ENCODE measurements around the gene RPS6KA6. TPM values are rescaled to one million over a fixed set of nuclear protein-coding genes. Genes with fewer than 3 reads are reported as not detected.

The RPS6KA6 gene
- total RNA-seq = 1 to 10 TPM in 1 of 2 donors, under 1 TPM in 1; 0.99 to 3.6 TPM

GRCh38 chrX:84187533-84188319 is at the start of gene RPS6KA6:
TSS of gene RPS6KA6 (minus strand) at chrX:84188199. CDS start at chrX:84187899, 300 bp downstream.
- Histone ChIP-seq H3K27me3 (no peaks in the 10 kb centered on the region), H3K36me3 (replicated peaks in 1 of 2; ENCODE audit: insufficient read depth in 1 of 2, low read depth in 2 of 2) (no peaks in the 10 kb centered on the region), H3K27ac (peak within 1 kb of the TSS in 3 of 4 donors; percentile 12 to 32 (median 30)), H3K9me3 (no peaks in the 10 kb centered on the region), H3K4me3 (peak within 1 kb of the TSS; percentile 41 to 56), H3K4me1 (no peaks in the 10 kb centered on the region)
- DNase-seq (peak; percentile 3 to 34 (median 20)), ATAC-seq (peak; percentile 69)
- TF ChIP-seq POLR2A (IDR thresholded peaks at IDR 0.05) = no peak
- no peak for TF ChIP-seq CTCF (IDR thresholded peaks at IDR 0.05)
- intact Hi-C loops (cut with DNase I) = no loop called here
- 1% methylated on average over 29 of the region's 81 CpGs; no CpG with 5 or more reads in 1 of the 2 donors for WGBS, 2 donors

GRCh38 chrX:84224741-84225140 is 36.7 kb upstream of the RPS6KA6 start:
- no peaks in the 10 kb centered on the region for H3K9me3 ChIP-seq
- H3K4me1 ChIP-seq = no peaks in the 10 kb centered on the region
- no peak for TF ChIP-seq POLR2A (IDR thresholded peaks at IDR 0.05)
- no peak for TF ChIP-seq CTCF (IDR thresholded peaks at IDR 0.05)
- H3K27me3 ChIP-seq = no peaks in the 10 kb centered on the region
- WGBS, 2 donors = 70 to 95% methylated on average over 2 to 3 of the region's 3 CpGs
- H3K27ac ChIP-seq = no peak overlapping the region
- ATAC-seq (no peak), DNase-seq (peak in 1 of 4 donors; percentile 17)
- H3K4me3 ChIP-seq = no peak overlapping the region
- no peaks in the 10 kb centered on the region for H3K36me3 ChIP-seq (replicated peaks in 1 of 2; ENCODE audit: insufficient read depth in 1 of 2, low read depth in 2 of 2)
- intact Hi-C loops (cut with DNase I) = no loop called here

- no peaks in the 10 kb centered on the region for H3K27me3 ChIP-seq
- ATAC-seq (no peak), DNase-seq (no peak)
- no peaks in the 10 kb centered on the region for H3K4me1 ChIP-seq
- no peaks in the 10 kb centered on the region for H3K36me3 ChIP-seq (replicated peaks in 1 of 2; ENCODE audit: insufficient read depth in 1 of 2, low read depth in 2 of 2)
- H3K27ac ChIP-seq = no peak overlapping the region
- intact Hi-C loops (cut with DNase I) = no loop called here
- TF ChIP-seq POLR2A (IDR thresholded peaks at IDR 0.05) (no peak), CTCF (IDR thresholded peaks at IDR 0.05) (no peak)
- H3K4me3 ChIP-seq = no peak overlapping the region
- no peaks in the 10 kb centered on the region for H3K9me3 ChIP-seq
These were observed 35.3 kb upstream of the RPS6KA6 start for GRCh38 chrX:84223261-84223660.

- TF ChIP-seq POLR2A (IDR thresholded peaks at IDR 0.05) = no peak
- TF ChIP-seq CTCF (IDR thresholded peaks at IDR 0.05) = no peak
- Histone ChIP-seq H3K9me3 (no peaks in the 10 kb centered on the region), H3K27ac (no peak overlapping the region), H3K36me3 (replicated peaks in 1 of 2; ENCODE audit: insufficient read depth in 1 of 2, low read depth in 2 of 2) (no peaks in the 10 kb centered on the region), H3K4me1 (no peaks in the 10 kb centered on the region), H3K4me3 (no peak overlapping the region), H3K27me3 (no peaks in the 10 kb centered on the region)
- intact Hi-C loops (cut with DNase I) = no loop called here
- DNase-seq (no peak), ATAC-seq (no peak)
- 49 to 58% methylated on average over 2 of the region's 2 CpGs for WGBS, 2 donors
These were observed 33.2 kb upstream of the RPS6KA6 start for GRCh38 chrX:84221181-84221580.

- no peaks in the 10 kb centered on the region for H3K27me3 ChIP-seq
- H3K4me3 ChIP-seq = no peak overlapping the region
- H3K27ac ChIP-seq = no peak overlapping the region
- H3K4me1 ChIP-seq = no peaks in the 10 kb centered on the region
- no peak for ATAC-seq
- 35 to 50% methylated on average over 1 of the region's 1 CpG for whole genome bisulfite sequencing, 2 donors
- H3K9me3 ChIP-seq = no peaks in the 10 kb centered on the region
- TF ChIP-seq POLR2A (IDR thresholded peaks at IDR 0.05) (no peak), CTCF (IDR thresholded peaks at IDR 0.05) (no peak)
- DNase-seq = no peak
- H3K36me3 ChIP-seq (replicated peaks in 1 of 2; ENCODE audit: insufficient read depth in 1 of 2, low read depth in 2 of 2) = no peaks in the 10 kb centered on the region
- intact Hi-C loops (cut with DNase I) = no loop called here
These were observed 31.6 kb upstream of the RPS6KA6 start for GRCh38 chrX:84219551-84219950.
